Activated CD4-positive, alpha-beta T cell treated with anti-CD3 and anti-CD28 coated beads, Interleukin-2, amount 50 U/mL, for 1 hour (primary cell): ENCODE data around the gene SORBS1.

ENCODE experiments used
- DNase-seq: peaks from one replicate; pipeline ENCODE4 v3.0.0-alpha.2; 2020

The SORBS1 gene

GRCh38 chr10:95335933-95336699 is 225.1 kb downstream of the SORBS1 start:
- no peak for DNase-seq

- no peak for DNase-seq
Observed at GRCh38 chr10:95334805-95335144, 226.4 kb downstream of the SORBS1 start.

GRCh38 chr10:95333997-95334804 is 227.0 kb downstream of the SORBS1 start:
- DNase-seq: no peak

DNA sequence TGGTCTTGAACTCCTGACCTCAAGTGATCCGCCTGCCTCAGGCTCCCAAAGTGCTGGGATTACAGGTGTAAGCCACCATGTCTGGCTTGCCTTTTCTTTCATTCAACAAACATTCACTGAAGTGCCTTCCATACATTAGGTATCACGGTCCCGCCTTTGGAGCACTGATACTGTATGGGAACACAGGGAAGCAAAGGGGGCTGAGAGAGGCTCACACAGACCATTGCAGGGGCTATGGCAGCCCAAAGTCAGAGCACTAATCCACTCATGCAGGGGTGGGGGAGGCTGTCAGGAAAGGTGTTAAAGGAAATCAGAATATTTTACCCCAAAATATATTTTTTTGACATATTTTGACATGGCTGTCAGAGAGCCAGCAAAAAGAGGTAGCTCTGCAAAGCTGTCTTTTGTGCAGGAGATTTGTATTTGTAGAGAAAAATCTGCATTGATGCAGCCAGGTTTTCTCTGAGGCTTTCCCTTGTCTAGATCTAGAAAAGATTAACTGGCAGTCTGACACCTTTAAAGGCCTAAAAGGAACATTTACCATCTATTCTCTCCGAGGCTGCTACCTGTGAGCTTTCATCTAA is 228.4 kb downstream of the SORBS1 start:
- no peak for DNase-seq

GRCh38 chr10:95331596-95332130 is 229.5 kb downstream of the SORBS1 start:
- no peak for DNase-seq

- DNase-seq: no peak
Observed at GRCh38 chr10:95330966-95331453, 230.2 kb downstream of the SORBS1 start.

DNA sequence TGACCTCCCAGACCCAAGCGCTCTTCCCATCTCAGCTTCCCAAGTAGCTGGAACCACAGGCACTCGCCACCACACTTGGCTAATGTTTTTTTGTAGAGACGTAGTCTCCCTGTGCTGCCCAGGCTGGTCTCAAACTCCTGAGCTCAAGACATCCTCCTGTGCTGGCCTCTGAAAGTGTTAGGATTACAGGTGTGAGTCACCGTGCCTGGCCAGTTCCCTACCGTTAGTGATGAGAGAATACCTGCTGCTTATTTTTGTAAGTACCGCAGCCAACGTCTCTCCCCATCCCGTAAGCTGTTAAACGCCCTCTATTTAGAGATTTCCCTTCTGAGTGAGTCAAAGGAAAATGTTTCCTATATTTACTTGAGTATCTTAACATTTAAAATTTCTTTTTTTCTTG is 231.9 kb downstream of the SORBS1 start:
- no peak for DNase-seq

DNA sequence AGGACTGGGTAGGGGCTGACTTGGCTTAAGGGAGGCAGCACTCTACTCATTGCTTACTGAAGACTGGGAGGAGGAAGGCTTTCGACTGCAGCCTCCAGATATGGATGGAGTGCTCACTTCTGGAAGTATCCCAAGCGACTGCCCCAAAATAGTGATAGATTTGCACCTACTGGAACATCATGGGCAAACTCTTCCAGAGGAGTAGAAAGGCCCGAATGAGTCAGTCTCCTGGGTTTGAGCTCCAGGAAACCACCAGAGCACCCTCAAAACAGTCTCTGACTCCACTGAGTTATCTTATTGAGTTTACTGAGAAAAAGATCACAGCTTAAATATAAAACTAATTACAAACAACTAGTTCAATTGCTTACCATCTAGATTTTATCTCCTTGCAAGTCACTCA is 233.2 kb downstream of the SORBS1 start:
- DNase-seq: no peak

GRCh38 chr10:95327367-95327766 is 233.8 kb downstream of the SORBS1 start:
- no peak for DNase-seq

GRCh38 chr10:95326396-95326795 is 234.8 kb downstream of the SORBS1 start:
- no peak for DNase-seq

- DNase-seq: no peak
Observed at GRCh38 chr10:95325863-95326262, 235.3 kb downstream of the SORBS1 start.

GRCh38 chr10:95324436-95325268 is 236.5 kb downstream of the SORBS1 start:
- no peak for DNase-seq

- no peak for DNase-seq
Observed at GRCh38 chr10:95321554-95322301, 239.4 kb downstream of the SORBS1 start.

DNA sequence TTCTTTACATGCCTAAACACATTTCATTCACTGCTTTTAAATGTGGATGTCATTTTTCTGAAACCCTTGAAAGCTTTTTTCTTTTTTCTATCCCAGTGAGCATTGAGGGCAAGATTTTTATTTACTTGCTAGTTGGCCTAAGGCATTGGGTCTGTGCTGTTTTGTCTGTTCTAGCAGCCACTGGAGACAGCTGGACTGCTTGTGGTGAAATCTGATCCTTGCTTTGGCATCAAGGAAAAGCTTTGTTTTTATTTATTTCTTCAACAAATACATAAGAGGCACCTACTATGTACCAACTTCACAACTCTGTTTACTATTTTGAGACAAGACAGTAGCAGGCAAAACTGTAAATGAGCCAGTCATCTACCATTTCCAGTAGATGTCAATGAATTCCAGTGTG is 241.9 kb downstream of the SORBS1 start:
- DNase-seq: no peak

GRCh38 chr10:95315509-95315908 is 245.7 kb downstream of the SORBS1 start:
- DNase-seq: no peak

GRCh38 chr10:95314192-95314918 is 246.8 kb downstream of the SORBS1 start:
- DNase-seq: no peak

GRCh38 chr10:95312986-95313495 is 248.1 kb downstream of the SORBS1 start:
- no peak for DNase-seq

DNA sequence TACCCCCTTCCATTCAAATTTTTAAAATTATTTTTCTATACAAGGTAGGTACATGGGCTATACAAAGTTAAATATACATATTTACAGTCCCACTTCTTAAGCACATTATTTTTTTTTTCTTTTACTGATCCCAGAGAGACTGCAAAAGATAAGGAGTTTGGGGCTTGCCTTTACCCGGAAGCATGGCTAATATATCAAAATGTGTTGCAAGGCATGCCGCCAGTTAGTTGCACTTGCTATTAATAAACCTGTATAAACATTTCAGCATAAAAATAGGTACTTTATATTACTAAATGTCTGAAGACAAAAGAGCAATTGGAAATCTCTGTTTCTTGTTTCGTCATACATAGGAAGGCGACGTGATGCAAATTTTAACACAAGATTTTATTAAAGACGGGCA is 248.9 kb downstream of the SORBS1 start:
- no peak for DNase-seq

DNA sequence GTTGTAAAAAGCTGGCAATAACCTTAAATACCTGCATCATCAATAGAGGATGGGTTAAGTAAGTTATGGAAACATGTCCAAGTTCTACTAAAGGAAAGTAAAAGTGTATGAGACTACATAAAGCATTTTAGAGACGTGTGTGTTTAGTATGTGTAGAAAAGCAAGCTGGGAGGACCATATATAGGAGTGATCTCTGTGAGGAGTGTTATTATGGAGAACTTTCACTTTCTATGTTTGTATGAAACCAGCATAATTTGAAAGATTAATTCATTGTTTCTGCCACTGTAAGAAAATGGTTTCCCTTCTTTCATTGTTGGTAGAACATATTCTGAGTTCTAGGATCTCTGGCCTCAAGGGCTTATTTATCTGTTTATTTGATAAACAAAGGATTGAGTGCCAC is 251.2 kb downstream of the SORBS1 start:
- no peak for DNase-seq

- DNase-seq: no peak
Observed at GRCh38 chr10:95308389-95309302, 252.5 kb downstream of the SORBS1 start.
